Measurements from ENCODE around the gene DLG3.

DNA sequence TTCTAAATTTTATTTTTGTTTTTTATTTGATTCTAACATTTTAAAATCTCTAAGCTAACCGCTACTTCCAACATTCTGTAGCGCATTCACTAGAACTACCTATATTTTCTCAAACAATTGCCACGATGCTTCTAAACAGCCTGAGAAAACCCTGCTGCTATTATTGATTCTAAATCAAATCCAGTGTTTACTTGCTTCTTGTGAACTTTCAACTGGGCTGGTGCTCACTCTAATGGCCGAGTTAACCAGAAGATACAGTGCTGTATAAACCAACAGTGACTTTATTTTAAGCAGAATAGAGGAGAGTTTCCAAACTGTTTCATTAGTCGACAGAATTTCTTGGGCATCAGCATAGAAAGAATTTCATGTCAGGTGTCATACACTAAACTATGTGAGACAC, 110.3 kb downstream of the DLG3 start:
- TF ChIP-seq, protein P1, sequence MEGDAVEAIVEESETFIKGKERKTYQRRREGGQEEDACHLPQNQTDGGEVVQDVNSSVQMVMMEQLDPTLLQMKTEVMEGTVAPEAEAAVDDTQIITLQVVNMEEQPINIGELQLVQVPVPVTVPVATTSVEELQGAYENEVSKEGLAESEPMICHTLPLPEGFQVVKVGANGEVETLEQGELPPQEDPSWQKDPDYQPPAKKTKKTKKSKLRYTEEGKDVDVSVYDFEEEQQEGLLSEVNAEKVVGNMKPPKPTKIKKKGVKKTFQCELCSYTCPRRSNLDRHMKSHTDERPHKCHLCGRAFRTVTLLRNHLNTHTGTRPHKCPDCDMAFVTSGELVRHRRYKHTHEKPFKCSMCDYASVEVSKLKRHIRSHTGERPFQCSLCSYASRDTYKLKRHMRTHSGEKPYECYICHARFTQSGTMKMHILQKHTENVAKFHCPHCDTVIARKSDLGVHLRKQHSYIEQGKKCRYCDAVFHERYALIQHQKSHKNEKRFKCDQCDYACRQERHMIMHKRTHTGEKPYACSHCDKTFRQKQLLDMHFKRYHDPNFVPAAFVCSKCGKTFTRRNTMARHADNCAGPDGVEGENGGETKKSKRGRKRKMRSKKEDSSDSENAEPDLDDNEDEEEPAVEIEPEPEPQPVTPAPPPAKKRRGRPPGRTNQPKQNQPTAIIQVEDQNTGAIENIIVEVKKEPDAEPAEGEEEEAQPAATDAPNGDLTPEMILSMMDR (conservative IDR thresholded peaks at IDR 0.05; ENCODE audit: low read length), result no peak
- no peak for TF ChIP-seq EZH2phosphoT487 (IDR thresholded peaks at IDR 0.05; ENCODE audit: borderline replicate concordance)
